ENCODE measurements around the gene NDUFA7.

GRCh38 chr19:8321986-8322637 is 937 bp upstream of the NDUFA7 start:
- TF ChIP-seq POLR2A (IDR thresholded peaks at IDR 0.05) (no peak), EP300 (IDR thresholded peaks at IDR 0.05) (no peak)
- TF ChIP-seq, protein P1, sequence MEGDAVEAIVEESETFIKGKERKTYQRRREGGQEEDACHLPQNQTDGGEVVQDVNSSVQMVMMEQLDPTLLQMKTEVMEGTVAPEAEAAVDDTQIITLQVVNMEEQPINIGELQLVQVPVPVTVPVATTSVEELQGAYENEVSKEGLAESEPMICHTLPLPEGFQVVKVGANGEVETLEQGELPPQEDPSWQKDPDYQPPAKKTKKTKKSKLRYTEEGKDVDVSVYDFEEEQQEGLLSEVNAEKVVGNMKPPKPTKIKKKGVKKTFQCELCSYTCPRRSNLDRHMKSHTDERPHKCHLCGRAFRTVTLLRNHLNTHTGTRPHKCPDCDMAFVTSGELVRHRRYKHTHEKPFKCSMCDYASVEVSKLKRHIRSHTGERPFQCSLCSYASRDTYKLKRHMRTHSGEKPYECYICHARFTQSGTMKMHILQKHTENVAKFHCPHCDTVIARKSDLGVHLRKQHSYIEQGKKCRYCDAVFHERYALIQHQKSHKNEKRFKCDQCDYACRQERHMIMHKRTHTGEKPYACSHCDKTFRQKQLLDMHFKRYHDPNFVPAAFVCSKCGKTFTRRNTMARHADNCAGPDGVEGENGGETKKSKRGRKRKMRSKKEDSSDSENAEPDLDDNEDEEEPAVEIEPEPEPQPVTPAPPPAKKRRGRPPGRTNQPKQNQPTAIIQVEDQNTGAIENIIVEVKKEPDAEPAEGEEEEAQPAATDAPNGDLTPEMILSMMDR (IDR thresholded peaks at IDR 0.05), result no peak
